Neural progenitor cell (in vitro differentiated cells): ENCODE results near the gene ZNF112. TPM values are rescaled to one million over a fixed set of nuclear protein-coding genes. Genes with fewer than 3 reads are reported as not detected.

Source experiments
- DNase-seq: peaks from one replicate; pipeline ENCODE4 v3.0.0-alpha.2; 2016; ENCODE audit warnings: low spot score
- H2AFZ ChIP-seq: fragments of 200-600 bp; sonication (generic); replicated peaks from 2 replicates; pipeline ENCODE4 v1.6.1; 2016; ENCODE audit warnings: antibody characterized with exemption
- H3F3A ChIP-seq: fragments of 200-600 bp; sonication (generic); 2 replicates; pipeline ENCODE4 v1.6.1; 2016; ENCODE audit warnings: antibody characterized with exemption, low read depth
- H3K27ac ChIP-seq: fragments of 200-600 bp; sonication (generic); 2 replicates; pipeline ENCODE4 v1.5.1; 2016; ENCODE audit warnings: mild to moderate bottlenecking
- H3K27me3 ChIP-seq: fragments of 200-600 bp; sonication (generic); 2 replicates; pipeline ENCODE4 v1.6.1; 2016; ENCODE audit warnings: mild to moderate bottlenecking, moderate library complexity
- H3K36me3 ChIP-seq: fragments of 200-600 bp; sonication (generic); 2 replicates; pipeline ENCODE4 v1.5.1; 2016
- H3K4me1 ChIP-seq: fragments of 200-600 bp; sonication (generic); 2 replicates; pipeline ENCODE4 v1.6.1; 2016; ENCODE audit warnings: mixed run types
- H3K4me2 ChIP-seq: fragments of 200-600 bp; sonication (generic); 2 replicates; pipeline ENCODE4 v1.6.1; 2016
- H3K4me3 ChIP-seq: fragments of 200-600 bp; sonication (generic); 2 replicates; pipeline ENCODE4 v1.5.1; 2016
- H3K79me2 ChIP-seq: fragments of 200-600 bp; sonication (generic); 2 replicates; pipeline ENCODE4 v1.6.1; 2016; ENCODE audit warnings: low read depth
- H3K9ac ChIP-seq: fragments of 200-600 bp; sonication (generic); 2 replicates; pipeline ENCODE4 v1.6.1; 2016
- H3K9me3 ChIP-seq: fragments of 200-600 bp; sonication (generic); 2 replicates; pipeline ENCODE4 v1.5.1; 2016; ENCODE audit warnings: low read depth
- H4K20me1 ChIP-seq: fragments of 200-600 bp; sonication (generic); 2 replicates; pipeline ENCODE4 v1.6.1; 2016; ENCODE audit warnings: low read depth
- H3K27ac Mint-ChIP-seq: 3 replicates; pipeline ENCODE4 v1.8.0; 2021; ENCODE audit warnings: mixed read lengths
- H3K27me3 Mint-ChIP-seq: 2 replicates; pipeline ENCODE4 v1.8.0; 2022; ENCODE audit warnings: low read depth, mild to moderate bottlenecking, inconsistent platforms, moderate library complexity, mixed read lengths; ENCODE audit not compliant: insufficient read depth
- H3K36me3 Mint-ChIP-seq: 3 replicates; pipeline ENCODE4 v1.8.0; 2021; ENCODE audit warnings: mixed read lengths
- H3K4me1 Mint-ChIP-seq: 3 replicates; pipeline ENCODE4 v1.8.0; 2021; ENCODE audit warnings: mixed read lengths
- H3K4me3 Mint-ChIP-seq: 3 replicates; pipeline ENCODE4 v1.8.0; 2021; ENCODE audit warnings: mild to moderate bottlenecking, moderate library complexity, mixed read lengths
- H3K9me3 Mint-ChIP-seq: 3 replicates; pipeline ENCODE4 v1.8.0; 2020; ENCODE audit warnings: mixed read lengths
- EZH2 ChIP-seq: fragments of 200-600 bp; sonication (generic); IDR thresholded peaks from 2 replicates; pipeline ENCODE4 v1.6.1; 2017; ENCODE audit warnings: antibody characterized with exemption, mild to moderate bottlenecking, moderate library complexity
- EZH2phosphoT487 ChIP-seq: fragments of 200-600 bp; sonication (generic); IDR thresholded peaks from 2 replicates; pipeline ENCODE4 v1.6.1; 2017; ENCODE audit warnings: antibody characterized with exemption
- total RNA-seq: library from RNA; depleted of rRNA; stranded (reverse); fragments of >200 nt; gene quantifications from 2 replicates; pipeline ENCODE4 v1.2.3, GENCODE V29; 2015; ENCODE audit warnings: low replicate concordance
- TF ChIP-seq, protein P1 (sequence below): fragments of 200-600 bp; sonication (generic); IDR thresholded peaks from 2 replicates; pipeline ENCODE4 v1.5.1; 2017; ENCODE audit warnings: antibody characterized with exemption, mild to moderate bottlenecking

The ZNF112 gene
- total RNA-seq, 1 donor from 2014 or later: 18.2 TPM

DNA sequence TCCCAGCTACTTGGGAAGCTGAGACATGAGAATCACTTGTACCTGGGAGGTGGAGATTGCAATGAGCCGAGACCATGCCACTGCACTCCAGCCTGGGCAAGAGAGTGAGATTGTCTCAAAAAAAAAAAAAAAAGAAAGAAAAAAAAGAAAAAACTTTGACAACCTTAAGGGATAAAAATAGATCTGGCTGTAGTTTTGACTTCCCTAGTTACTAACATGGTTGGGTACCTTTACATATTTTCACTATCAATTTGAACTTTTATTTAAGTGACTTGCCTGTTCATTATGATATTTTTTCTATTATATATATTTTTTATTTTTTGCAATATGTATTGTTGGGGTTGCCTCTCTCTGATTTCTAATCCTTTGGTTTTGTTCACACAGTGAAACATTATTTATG is 43.2 kb downstream of the ZNF112 start:
- Mint-ChIP-seq H3K27ac (no peak overlapping the region), H3K36me3 (peaks cover 11% of the 10 kb centered on the region), H3K27me3 (peaks cover 3% of the 10 kb centered on the region), H3K9me3 (peaks cover 24% of the 10 kb centered on the region), H3K4me1 (no peaks in the 10 kb centered on the region), H3K4me3 (no peak overlapping the region)
- no peak for DNase-seq
- Histone ChIP-seq H3K9me3 (peaks cover 8% of the 10 kb centered on the region), H4K20me1 (no peaks in the 10 kb centered on the region), H3K4me2 (no peak overlapping the region), H3F3A (no peaks in the 10 kb centered on the region), H3K79me2 (no peaks in the 10 kb centered on the region), H3K27ac (no peak overlapping the region), H3K36me3 (no peaks in the 10 kb centered on the region), H3K4me3 (no peak overlapping the region), H3K4me1 (no peaks in the 10 kb centered on the region), H3K27me3 (no peaks in the 10 kb centered on the region), H2AFZ (no peak overlapping the region), H3K9ac (no peak overlapping the region)
- TF ChIP-seq EZH2phosphoT487 (no peak), EZH2 (no peak)
- TF ChIP-seq, protein P1, sequence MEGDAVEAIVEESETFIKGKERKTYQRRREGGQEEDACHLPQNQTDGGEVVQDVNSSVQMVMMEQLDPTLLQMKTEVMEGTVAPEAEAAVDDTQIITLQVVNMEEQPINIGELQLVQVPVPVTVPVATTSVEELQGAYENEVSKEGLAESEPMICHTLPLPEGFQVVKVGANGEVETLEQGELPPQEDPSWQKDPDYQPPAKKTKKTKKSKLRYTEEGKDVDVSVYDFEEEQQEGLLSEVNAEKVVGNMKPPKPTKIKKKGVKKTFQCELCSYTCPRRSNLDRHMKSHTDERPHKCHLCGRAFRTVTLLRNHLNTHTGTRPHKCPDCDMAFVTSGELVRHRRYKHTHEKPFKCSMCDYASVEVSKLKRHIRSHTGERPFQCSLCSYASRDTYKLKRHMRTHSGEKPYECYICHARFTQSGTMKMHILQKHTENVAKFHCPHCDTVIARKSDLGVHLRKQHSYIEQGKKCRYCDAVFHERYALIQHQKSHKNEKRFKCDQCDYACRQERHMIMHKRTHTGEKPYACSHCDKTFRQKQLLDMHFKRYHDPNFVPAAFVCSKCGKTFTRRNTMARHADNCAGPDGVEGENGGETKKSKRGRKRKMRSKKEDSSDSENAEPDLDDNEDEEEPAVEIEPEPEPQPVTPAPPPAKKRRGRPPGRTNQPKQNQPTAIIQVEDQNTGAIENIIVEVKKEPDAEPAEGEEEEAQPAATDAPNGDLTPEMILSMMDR: no peak

DNA sequence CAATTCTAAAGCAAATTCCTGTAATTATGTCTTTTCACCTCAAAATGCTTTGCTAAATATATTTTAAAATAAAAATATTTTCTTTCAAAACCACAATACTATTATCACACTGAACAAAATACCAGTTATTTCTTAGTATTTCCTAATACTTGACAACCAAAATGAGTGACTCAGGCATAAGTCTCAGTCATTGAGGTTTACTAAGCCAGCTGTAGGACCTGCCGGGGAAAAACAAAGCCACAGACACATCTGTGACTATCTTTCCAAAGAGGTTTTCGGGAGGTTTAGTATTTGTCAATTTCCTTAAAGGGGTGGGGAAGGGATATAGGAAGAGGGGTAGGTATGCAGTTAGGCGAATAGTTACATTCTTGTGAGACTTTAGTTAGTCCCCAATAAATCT is 48.5 kb downstream of the ZNF112 start:
- Mint-ChIP-seq H3K9me3 (peaks cover 20% of the 10 kb centered on the region), H3K27me3 (peaks cover 3% of the 10 kb centered on the region), H3K4me3 (no peak overlapping the region), H3K27ac (no peak overlapping the region), H3K36me3 (peaks cover 4% of the 10 kb centered on the region), H3K4me1 (peaks cover 11% of the 10 kb centered on the region)
- Histone ChIP-seq H3K4me3 (no peak overlapping the region), H2AFZ (no peak overlapping the region), H3K4me2 (no peak overlapping the region), H4K20me1 (no peaks in the 10 kb centered on the region), H3K4me1 (no peaks in the 10 kb centered on the region), H3K79me2 (peaks cover 7% of the 10 kb centered on the region), H3K9me3 (no peaks in the 10 kb centered on the region), H3K27ac (no peak overlapping the region), H3F3A (peaks cover 5% of the 10 kb centered on the region), H3K9ac (no peak overlapping the region), H3K27me3 (no peaks in the 10 kb centered on the region), H3K36me3 (no peaks in the 10 kb centered on the region)
- TF ChIP-seq, protein P1: no peak
- no peak for TF ChIP-seq EZH2
- no peak for TF ChIP-seq EZH2phosphoT487
- no peak for DNase-seq

DNA sequence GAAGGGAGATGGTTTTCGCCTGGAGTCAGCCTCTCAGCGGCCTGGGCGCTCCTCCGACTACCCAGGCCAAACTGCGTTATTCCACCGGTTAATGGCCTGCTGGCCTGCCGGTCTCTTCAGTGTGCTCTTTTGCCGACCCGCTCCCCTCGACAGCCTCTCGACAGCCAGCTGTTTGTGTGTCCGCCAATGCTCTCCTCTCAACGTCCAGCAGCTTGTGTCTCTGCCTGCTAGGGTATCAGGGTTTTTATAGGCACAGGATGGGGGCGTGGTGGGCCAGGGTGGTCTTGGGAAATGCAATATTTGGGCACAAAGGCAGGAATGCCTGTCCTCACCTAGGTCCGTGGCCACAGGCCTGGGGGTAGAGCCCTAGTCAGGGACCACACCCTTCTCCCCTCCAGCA is 50.2 kb downstream of the ZNF112 start:
- Mint-ChIP-seq H3K27ac (no peak overlapping the region), H3K4me3 (no peak overlapping the region)
- DNase-seq: no peak

More for the DNA sequence above, 50.2 kb downstream of the ZNF112 start:
- Histone ChIP-seq H3K79me2 (peaks cover 7% of the 10 kb centered on the region), H3K9ac (no peak overlapping the region), H3K27me3 (no peaks in the 10 kb centered on the region), H3K4me2 (no peak overlapping the region), H3K27ac (no peak overlapping the region), H3K4me3 (no peak overlapping the region), H4K20me1 (no peaks in the 10 kb centered on the region), H3K4me1 (no peaks in the 10 kb centered on the region), H3K36me3 (peaks cover 6% of the 10 kb centered on the region), H3F3A (peaks cover 5% of the 10 kb centered on the region), H2AFZ (no peak overlapping the region), H3K9me3 (no peaks in the 10 kb centered on the region)
- TF ChIP-seq, protein P1: no peak
- TF ChIP-seq EZH2phosphoT487 (no peak), EZH2 (no peak)
- no peaks in the 10 kb centered on the region for H3K27me3 Mint-ChIP-seq
- H3K36me3 Mint-ChIP-seq: peaks cover 6% of the 10 kb centered on the region
- H3K9me3 Mint-ChIP-seq: peaks cover 20% of the 10 kb centered on the region
- peaks cover 11% of the 10 kb centered on the region for H3K4me1 Mint-ChIP-seq
